ENCODE results near the gene NTM. TPM values are rescaled to one million over a fixed set of nuclear protein-coding genes. Genes with fewer than 3 reads are reported as not detected.
"Not testable (repeated sequence)": the region's sequence is repeated elsewhere in the genome, so short reads cannot be mapped to it uniquely, and the experiment has no call there.

NTM gene
- total RNA-seq, 1 donor from 2014 or later: not detected

GRCh38 chr11:131675121-131675888, 304.9 kb downstream of the NTM start:
- no peaks in the 10 kb centered on the region for H3K9me3 Mint-ChIP-seq
- no peak overlapping the region for H3K4me3 Mint-ChIP-seq
- ATAC-seq (ENCODE audit: low read depth) (no peak), DNase-seq (no peak)
- ChIA-PET CTCF (interaction anchor here (1.0 to 1.6 kb wide), 2 partner anchors 19 to 611 kb away, joined by 3 to 10 read pairs; no protein-coding TSS in a partner anchor), POLR2A (no interaction called here)
- intact Hi-C loops (cut with micrococcal nuclease): no loop called here
- H3K36me3 Mint-ChIP-seq (ENCODE audit: low read depth): no peaks in the 10 kb centered on the region
- H3K27me3 Mint-ChIP-seq: no peaks in the 10 kb centered on the region
- H3K27ac Mint-ChIP-seq: no peak overlapping the region
- H3K4me1 Mint-ChIP-seq: no peaks in the 10 kb centered on the region
- TF ChIP-seq CTCF (IDR thresholded peaks at IDR 0.05): no peak

DNA sequence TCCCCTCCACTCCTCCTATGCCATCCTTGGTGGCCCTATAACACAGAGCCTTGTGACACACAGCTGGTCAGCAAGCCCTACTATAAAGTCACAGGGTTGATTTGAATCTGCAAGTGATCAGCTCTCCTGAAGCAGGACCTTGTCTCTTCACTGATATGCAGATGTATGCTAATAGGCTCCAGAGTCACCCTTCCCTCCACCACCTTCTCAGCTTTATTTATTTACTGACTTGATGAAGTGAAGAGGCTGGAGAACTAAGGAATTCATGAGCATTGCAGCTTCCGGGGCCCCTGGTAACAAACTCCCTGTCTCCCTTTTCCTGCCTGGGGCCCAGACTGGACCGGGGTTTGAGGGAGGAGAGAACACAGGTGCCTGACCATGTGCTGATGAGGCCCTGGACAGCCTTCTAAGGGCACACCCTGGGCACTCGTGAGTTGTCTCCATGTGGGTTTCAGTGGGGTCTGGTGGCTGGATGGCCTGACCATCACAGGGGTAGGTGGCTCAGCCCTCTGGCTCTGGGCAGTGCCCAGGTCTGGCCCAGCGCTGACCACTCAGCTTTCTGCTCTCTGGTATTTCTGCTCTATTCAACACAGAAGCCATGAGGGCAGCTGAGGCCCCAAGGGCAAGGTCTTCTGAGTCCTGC, 307.5 kb downstream of the NTM start:
- no peaks in the 10 kb centered on the region for H3K36me3 Mint-ChIP-seq (ENCODE audit: low read depth)
- no peak for TF ChIP-seq CTCF (IDR thresholded peaks at IDR 0.05)
- no peaks in the 10 kb centered on the region for H3K9me3 Mint-ChIP-seq
- H3K4me3 Mint-ChIP-seq: no peak overlapping the region
- no peaks in the 10 kb centered on the region for H3K4me1 Mint-ChIP-seq
- ATAC-seq (ENCODE audit: low read depth) (no peak), DNase-seq (no peak)
- POLR2A ChIA-PET: no interaction called here
- intact Hi-C loops (cut with micrococcal nuclease): no loop called here
- no peak overlapping the region for H3K27ac Mint-ChIP-seq
- no peaks in the 10 kb centered on the region for H3K27me3 Mint-ChIP-seq
- CTCF ChIA-PET: no interaction called here

GRCh38 chr11:131678658-131679340, 308.4 kb downstream of the NTM start:
- ATAC-seq (ENCODE audit: low read depth) (no peak), DNase-seq (no peak)
- Mint-ChIP-seq H3K27ac (no peak overlapping the region), H3K4me3 (no peak overlapping the region), H3K9me3 (no peaks in the 10 kb centered on the region), H3K27me3 (no peaks in the 10 kb centered on the region), H3K4me1 (no peaks in the 10 kb centered on the region), H3K36me3 (ENCODE audit: low read depth) (no peaks in the 10 kb centered on the region)
- intact Hi-C loops (cut with micrococcal nuclease): no loop called here
- TF ChIP-seq CTCF (IDR thresholded peaks at IDR 0.05): no peak
- CTCF ChIA-PET: no interaction called here
- POLR2A ChIA-PET: no interaction called here

- ATAC-seq (ENCODE audit: low read depth); H3K4me1 Mint-ChIP-seq; H3K27ac Mint-ChIP-seq; H3K27me3 Mint-ChIP-seq; H3K9me3 Mint-ChIP-seq; DNase-seq; H3K36me3 Mint-ChIP-seq (ENCODE audit: low read depth); POLR2A ChIA-PET; intact Hi-C loops (cut with micrococcal nuclease); H3K4me3 Mint-ChIP-seq; CTCF ChIA-PET: not testable (repeated sequence)
Measured at GRCh38 chr11:131680448-131680847, 310.0 kb downstream of the NTM start.

GRCh38 chr11:131681920-131682319, 311.5 kb downstream of the NTM start:
- no peaks in the 10 kb centered on the region for H3K4me1 Mint-ChIP-seq
- intact Hi-C loops (cut with micrococcal nuclease): no loop called here
- no peak for TF ChIP-seq CTCF (IDR thresholded peaks at IDR 0.05)
- H3K9me3 Mint-ChIP-seq: no peaks in the 10 kb centered on the region
- DNase-seq (no peak), ATAC-seq (ENCODE audit: low read depth) (no peak)
- POLR2A ChIA-PET: no interaction called here
- no peak overlapping the region for H3K27ac Mint-ChIP-seq
- CTCF ChIA-PET: no interaction called here
- H3K4me3 Mint-ChIP-seq: no peak overlapping the region
- H3K27me3 Mint-ChIP-seq: peaks cover 6% of the 10 kb centered on the region
- H3K36me3 Mint-ChIP-seq (ENCODE audit: low read depth): no peaks in the 10 kb centered on the region
